ENCODE measurements around the gene RANBP17. TPM values are rescaled to one million over a fixed set of nuclear protein-coding genes. Genes with fewer than 3 reads are reported as not detected.

Gene RANBP17
- total and polyA plus RNA-seq, 9 of the 15 experiments (the other 6 are each of a cell fraction or from before 2014, with no cell fraction given) = not detected

GRCh38 chr5:170848033-170848432, 13.8 kb upstream of the RANBP17 start:
- WGBS (ENCODE audit: insufficient coverage, low coverage, missing lambda C conversion rate) = 0% methylated on average over 5 of the region's 5 CpGs
- H3K4me2 ChIP-seq (ENCODE audit: insufficient read depth, low read length) = no peak overlapping the region
- TF ChIP-seq ZBTB33 (CRISPR knock-in tag; IDR thresholded peaks at IDR 0.05) (no peak), BCLAF1 (IDR thresholded peaks at IDR 0.05; ENCODE audit: borderline replicate concordance in 1 of 2, control insufficient read depth in 1 of 2, low read depth in 2 of 2, low read length in 1 of 2) (no peak), ZNF512 (tag; IDR thresholded peaks at IDR 0.05) (no peak), HOXB6 (CRISPR knock-in tag; IDR thresholded peaks at IDR 0.05; ENCODE audit: borderline replicate concordance) (no peak), E2F3 (CRISPR knock-in tag; IDR thresholded peaks at IDR 0.05) (no peak), ZNF830 (CRISPR knock-in tag; IDR thresholded peaks at IDR 0.05) (no peak), NBN (IDR thresholded peaks at IDR 0.05; ENCODE audit: low read depth) (no peak), SMARCC2 (IDR thresholded peaks at IDR 0.05; ENCODE audit: low read depth) (no peak), CHD1 (IDR thresholded peaks at IDR 0.05; ENCODE audit: low read length) (no peak), ZBTB17 (CRISPR knock-in tag; IDR thresholded peaks at IDR 0.05) (no peak), GATAD2A (IDR thresholded peaks at IDR 0.05) (no peak)
- TF ChIP-seq, protein P1, sequence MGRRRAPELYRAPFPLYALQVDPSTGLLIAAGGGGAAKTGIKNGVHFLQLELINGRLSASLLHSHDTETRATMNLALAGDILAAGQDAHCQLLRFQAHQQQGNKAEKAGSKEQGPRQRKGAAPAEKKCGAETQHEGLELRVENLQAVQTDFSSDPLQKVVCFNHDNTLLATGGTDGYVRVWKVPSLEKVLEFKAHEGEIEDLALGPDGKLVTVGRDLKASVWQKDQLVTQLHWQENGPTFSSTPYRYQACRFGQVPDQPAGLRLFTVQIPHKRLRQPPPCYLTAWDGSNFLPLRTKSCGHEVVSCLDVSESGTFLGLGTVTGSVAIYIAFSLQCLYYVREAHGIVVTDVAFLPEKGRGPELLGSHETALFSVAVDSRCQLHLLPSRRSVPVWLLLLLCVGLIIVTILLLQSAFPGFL (CRISPR knock-in tag; IDR thresholded peaks at IDR 0.05) = no peak
- TF ChIP-seq, protein P2, sequence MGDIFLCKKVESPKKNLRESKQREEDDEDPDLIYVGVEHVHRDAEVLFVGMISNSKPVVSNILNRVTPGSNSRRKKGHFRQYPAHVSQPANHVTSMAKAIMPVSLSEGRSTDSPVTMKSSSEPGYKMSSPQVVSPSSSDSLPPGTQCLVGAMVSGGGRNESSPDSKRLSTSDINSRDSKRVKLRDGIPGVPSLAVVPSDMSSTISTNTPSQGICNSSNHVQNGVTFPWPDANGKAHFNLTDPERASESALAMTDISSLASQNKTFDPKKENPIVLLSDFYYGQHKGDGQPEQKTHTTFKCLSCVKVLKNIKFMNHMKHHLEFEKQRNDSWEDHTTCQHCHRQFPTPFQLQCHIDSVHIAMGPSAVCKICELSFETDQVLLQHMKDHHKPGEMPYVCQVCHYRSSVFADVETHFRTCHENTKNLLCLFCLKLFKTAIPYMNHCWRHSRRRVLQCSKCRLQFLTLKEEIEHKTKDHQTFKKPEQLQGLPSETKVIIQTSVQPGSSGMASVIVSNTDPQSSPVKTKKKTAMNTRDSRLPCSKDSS (IDR thresholded peaks at IDR 0.05; ENCODE audit: low read depth, partially characterized antibody) = no peak

More at GRCh38 chr5:170848033-170848432, 13.8 kb upstream of the RANBP17 start:
- DNase-seq (ENCODE audit: extremely low read depth in 1 of 4, low spot score in 3 of 4) (no peak), ATAC-seq (no peak), FAIRE-seq (no peak)
- no peak overlapping the region for H3K27ac ChIP-seq (ENCODE audit: extremely low read depth, low read depth, low read length)
- H3K9me3 ChIP-seq (replicated peaks; ENCODE audit: control insufficient read depth, insufficient read depth, low read depth, low read length) = no peaks in the 10 kb centered on the region
- no peaks in the 10 kb centered on the region for H3K4me1 ChIP-seq (replicated peaks in 1 of 2; ENCODE audit: control insufficient read depth in 2 of 2, insufficient read depth in 2 of 2, low read length in 2 of 2)
- intact Hi-C loops (cut with micrococcal nuclease) (no loop called here), in situ Hi-C loops (cut with MboI) (no loop called here)
- no peak overlapping the region for H3K4me3 ChIP-seq
- H2AFZ ChIP-seq (ENCODE audit: low read depth, low read length) = no peak overlapping the region
- no peaks in the 10 kb centered on the region for H3K9me1 ChIP-seq (ENCODE audit: control insufficient read depth, insufficient read depth, low read length)
- H3K27me3 ChIP-seq (ENCODE audit: control insufficient read depth in 2 of 2, insufficient read depth in 2 of 2, low read length in 2 of 2) = no peaks in the 10 kb centered on the region
- H3K9ac ChIP-seq (ENCODE audit: insufficient read depth in 1 of 2, low read depth in 2 of 2, low read length in 2 of 2) = no peak overlapping the region
- no peaks in the 10 kb centered on the region for H3K79me2 ChIP-seq (ENCODE audit: control insufficient read depth, insufficient read depth, low read length)
- H4K20me1 ChIP-seq (replicated peaks; ENCODE audit: control insufficient read depth, insufficient read depth, low read length) = no peaks in the 10 kb centered on the region
- BruUV-seq (replicated peaks) = no TSS peak
- POLR2A ChIA-PET = no interaction called here
- H3K36me3 ChIP-seq (ENCODE audit: control insufficient read depth, insufficient read depth, low read length) = no peaks in the 10 kb centered on the region
- CTCF ChIA-PET (ENCODE audit: low intra/inter-chr PET ratio) = interaction anchor here (0.6 kb wide), 1 partner anchor 104 kb away, joined by 3 read pairs; no protein-coding TSS in a partner anchor

Data from K562 (cell line).